Colonic mucosa (tissue), 4 donors: ENCODE results near the gene EDEM2. TPM values are rescaled to one million over a fixed set of nuclear protein-coding genes. Genes with fewer than 3 reads are reported as not detected.

ENCODE experiments used
- DNase-seq: peaks from one replicate; pipeline ENCODE4 v3.0.0-alpha.2; 2020
- H3K27ac ChIP-seq: fragments of 200-600 bp; one replicate; pipeline ENCODE4 v1.8.0; 2021
- H3K27me3 ChIP-seq: fragments of 200-600 bp; one replicate; pipeline ENCODE4 v1.8.0; 2021
- H3K36me3 ChIP-seq: fragments of 200-600 bp; one replicate; pipeline ENCODE4 v1.8.0; 2021
- H3K4me1 ChIP-seq: fragments of 200-600 bp; one replicate; pipeline ENCODE4 v1.8.0; 2021; ENCODE audit warnings: mild to moderate bottlenecking
- H3K4me3 ChIP-seq: fragments of 200-600 bp; one replicate; pipeline ENCODE4 v1.8.0; 2021
- H3K9ac ChIP-seq, 2 donors: one replicate each; pipeline ENCODE4 v1.7.0; 2013; ENCODE audit warnings: control low read depth in 2 of 2, low read depth in 2 of 2, low read length in 2 of 2
- H3K9me3 ChIP-seq: fragments of 200-600 bp; one replicate; pipeline ENCODE4 v1.8.0; 2021
- intact Hi-C: fragments of 100-400 bp; cut with DNase I; formaldehyde crosslinking; loops from one replicate; pipeline ENCODE4 v1.14.1; 2022
- total RNA-seq, 2 donors: library from RNA; stranded (reverse); fragmentation: NEBNext Ultra II Directional in 1 of 2; extraction: Animal tissue kit (Norgen Biotek cat#: 25700) in 1 of 2; gene quantifications; one replicate each; pipeline ENCODE4 v1.2.1, GENCODE V29; 2021
- TF ChIP-seq, protein P1 (sequence below): fragments of 200-600 bp; IDR thresholded peaks from one replicate; pipeline ENCODE4 v1.8.0; 2022; ENCODE audit warnings: antibody characterized with exemption, mild to moderate bottlenecking
- donor health status: healthy.
- donor health status: DM: no; HTN: no; CAD: no.
- donor health status: DM: no; HTN: no; CAD: no.

The EDEM2 gene
- total RNA-seq, 2 donors from 2014 or later: 28.0 to 36.0 TPM

DNA sequence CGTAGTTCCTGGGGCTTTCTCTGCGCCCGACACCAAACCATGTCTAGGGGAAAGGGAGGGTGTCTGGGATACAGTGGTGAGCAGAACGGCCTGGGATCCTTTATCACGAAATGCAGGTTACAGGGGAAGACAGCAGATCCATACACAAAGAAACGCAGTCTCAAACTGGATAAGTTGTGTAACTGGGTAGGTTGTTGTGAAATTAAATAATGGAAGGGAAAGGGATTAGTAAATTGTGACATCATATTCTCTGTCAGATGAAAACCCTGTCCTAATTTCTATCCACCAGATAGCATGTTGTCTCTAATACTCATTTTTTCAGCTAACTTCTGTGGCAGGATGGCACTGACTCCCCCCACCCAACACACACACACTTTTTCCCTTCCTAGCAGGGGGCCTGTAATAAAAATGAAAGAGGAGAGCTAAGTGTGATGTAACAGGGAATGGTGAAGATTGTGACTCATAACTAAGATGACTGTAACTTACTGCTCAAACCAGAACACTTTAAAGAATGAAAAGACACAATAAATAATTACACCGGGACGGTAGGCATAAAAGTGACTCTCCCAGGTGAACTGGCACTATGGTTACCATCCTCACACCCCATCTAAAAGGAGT, 53.8 kb downstream of the EDEM2 start:
- peak overlapping the region; percentile 72 for H3K4me3 ChIP-seq
- H3K27ac ChIP-seq: peak overlapping the region; percentile 87
- peaks cover 10% of the 10 kb centered on the region for H3K4me1 ChIP-seq
- H3K27me3 ChIP-seq: no peaks in the 10 kb centered on the region
- DNase-seq: no peak
- no peaks in the 10 kb centered on the region for H3K36me3 ChIP-seq
- TF ChIP-seq, protein P1, sequence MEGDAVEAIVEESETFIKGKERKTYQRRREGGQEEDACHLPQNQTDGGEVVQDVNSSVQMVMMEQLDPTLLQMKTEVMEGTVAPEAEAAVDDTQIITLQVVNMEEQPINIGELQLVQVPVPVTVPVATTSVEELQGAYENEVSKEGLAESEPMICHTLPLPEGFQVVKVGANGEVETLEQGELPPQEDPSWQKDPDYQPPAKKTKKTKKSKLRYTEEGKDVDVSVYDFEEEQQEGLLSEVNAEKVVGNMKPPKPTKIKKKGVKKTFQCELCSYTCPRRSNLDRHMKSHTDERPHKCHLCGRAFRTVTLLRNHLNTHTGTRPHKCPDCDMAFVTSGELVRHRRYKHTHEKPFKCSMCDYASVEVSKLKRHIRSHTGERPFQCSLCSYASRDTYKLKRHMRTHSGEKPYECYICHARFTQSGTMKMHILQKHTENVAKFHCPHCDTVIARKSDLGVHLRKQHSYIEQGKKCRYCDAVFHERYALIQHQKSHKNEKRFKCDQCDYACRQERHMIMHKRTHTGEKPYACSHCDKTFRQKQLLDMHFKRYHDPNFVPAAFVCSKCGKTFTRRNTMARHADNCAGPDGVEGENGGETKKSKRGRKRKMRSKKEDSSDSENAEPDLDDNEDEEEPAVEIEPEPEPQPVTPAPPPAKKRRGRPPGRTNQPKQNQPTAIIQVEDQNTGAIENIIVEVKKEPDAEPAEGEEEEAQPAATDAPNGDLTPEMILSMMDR: no peak
- H3K9me3 ChIP-seq: no peaks in the 10 kb centered on the region
- intact Hi-C loops: loop anchor here (10.0 kb wide), 1 partner anchor 219 kb away; the partner anchor contains the start of genes ACSS2 and GGT7
- peak overlapping the region in 1 of 2 donors; percentile 46 for H3K9ac ChIP-seq

DNA sequence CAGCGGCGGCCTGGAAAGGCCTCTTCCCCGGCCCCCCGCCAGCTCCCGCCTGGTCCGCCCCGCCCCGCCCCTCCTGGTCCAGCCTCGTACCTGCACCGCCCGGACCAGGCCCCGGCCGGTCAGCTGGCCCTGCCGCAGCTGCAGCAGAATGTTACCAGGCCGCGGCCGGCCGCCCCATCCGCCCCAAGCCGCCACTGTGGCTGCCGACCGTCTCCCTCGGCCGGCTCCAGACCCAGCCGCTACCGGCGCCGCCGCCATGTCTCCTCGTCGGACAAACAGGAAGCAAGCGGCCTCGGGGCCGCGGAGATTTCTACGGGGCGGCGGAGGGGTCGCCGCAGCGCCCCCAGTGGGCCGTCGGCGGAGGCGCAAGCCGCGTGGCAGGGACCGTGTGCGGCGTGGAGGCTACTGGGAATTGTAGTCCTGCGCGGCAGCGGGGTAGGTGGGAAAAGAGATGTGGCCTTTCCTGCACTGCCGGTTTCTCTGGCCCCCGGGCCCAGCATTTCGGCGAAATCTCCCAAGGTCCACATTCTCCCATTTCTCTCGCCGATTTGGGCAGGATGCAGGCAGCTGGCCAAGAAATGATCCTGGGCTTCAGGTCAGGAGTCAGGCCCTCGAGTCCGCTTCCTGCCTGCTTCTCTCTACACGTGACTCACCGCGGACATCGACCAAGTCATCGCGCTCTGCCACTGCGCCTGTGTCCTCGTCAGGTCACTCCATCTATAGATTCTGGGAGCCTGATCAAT, 54.4 kb downstream of the EDEM2 start, which contains the start of gene TRPC4AP:
TSS of gene TRPC4AP (minus strand) at position 284 of the 743 bp plus-strand sequence. CDS start at position 258, 26 bp downstream.
- Histone ChIP-seq H3K9me3 (no peaks in the 10 kb centered on the region), H3K9ac (peak within 1 kb of the TSS; percentile 80 to 89), H3K27me3 (no peaks in the 10 kb centered on the region), H3K4me1 (peaks cover 10% of the 10 kb centered on the region), H3K36me3 (no peaks in the 10 kb centered on the region), H3K27ac (peak within 1 kb of the TSS; percentile 87), H3K4me3 (peak within 1 kb of the TSS; percentile 72)
- TF ChIP-seq, protein P1: peak; percentile 98
- DNase-seq: peak; percentile 87
- intact Hi-C loops: loop anchor here (10.0 kb wide), 1 partner anchor 218 kb away; the partner anchor contains the start of genes ACSS2 and GGT7

DNA sequence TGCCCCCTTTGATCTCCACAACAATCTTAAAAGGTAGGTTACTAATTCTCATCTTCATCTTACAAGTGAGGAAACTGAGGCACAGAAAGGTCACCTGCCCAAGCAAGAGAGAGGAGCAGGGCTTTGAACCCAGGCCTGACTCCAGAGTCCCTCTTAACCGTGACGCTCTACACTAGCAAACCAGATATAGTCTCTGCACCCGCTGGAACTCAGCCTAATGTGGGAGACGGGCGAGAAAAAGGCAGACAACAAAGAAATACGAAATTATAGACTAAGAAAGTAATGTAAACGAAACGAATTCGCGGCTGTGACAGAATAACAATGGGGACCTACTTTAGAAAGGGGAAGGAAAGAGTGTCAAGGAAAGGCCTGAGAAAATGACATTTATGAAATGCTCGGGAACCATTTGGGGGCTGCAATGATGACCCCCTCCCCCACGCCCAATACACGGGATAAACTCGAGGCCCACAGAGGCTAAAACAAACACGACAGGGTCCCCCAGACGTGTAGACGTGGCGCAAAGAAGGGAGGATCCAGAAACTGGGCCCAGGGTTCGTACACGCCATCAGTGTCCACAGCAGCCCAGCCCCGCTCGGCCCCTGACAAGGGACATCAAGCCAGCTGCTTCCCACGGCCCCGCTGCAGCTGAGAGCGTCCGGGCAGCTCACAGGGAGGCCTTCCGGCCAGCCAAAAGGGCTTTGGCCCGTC, 55.2 kb downstream of the EDEM2 start:
- Histone ChIP-seq H3K9me3 (no peaks in the 10 kb centered on the region), H3K9ac (peak overlapping the region; percentile 80 to 89), H3K4me1 (peaks cover 10% of the 10 kb centered on the region), H3K36me3 (no peaks in the 10 kb centered on the region), H3K4me3 (peak overlapping the region; percentile 72), H3K27me3 (no peaks in the 10 kb centered on the region), H3K27ac (peak overlapping the region; percentile 87)
- intact Hi-C loops: loop anchor here (10.0 kb wide), 1 partner anchor 217 kb away; the partner anchor contains the start of genes ACSS2 and GGT7
- DNase-seq: peak; percentile 29
- TF ChIP-seq, protein P1: no peak

DNA sequence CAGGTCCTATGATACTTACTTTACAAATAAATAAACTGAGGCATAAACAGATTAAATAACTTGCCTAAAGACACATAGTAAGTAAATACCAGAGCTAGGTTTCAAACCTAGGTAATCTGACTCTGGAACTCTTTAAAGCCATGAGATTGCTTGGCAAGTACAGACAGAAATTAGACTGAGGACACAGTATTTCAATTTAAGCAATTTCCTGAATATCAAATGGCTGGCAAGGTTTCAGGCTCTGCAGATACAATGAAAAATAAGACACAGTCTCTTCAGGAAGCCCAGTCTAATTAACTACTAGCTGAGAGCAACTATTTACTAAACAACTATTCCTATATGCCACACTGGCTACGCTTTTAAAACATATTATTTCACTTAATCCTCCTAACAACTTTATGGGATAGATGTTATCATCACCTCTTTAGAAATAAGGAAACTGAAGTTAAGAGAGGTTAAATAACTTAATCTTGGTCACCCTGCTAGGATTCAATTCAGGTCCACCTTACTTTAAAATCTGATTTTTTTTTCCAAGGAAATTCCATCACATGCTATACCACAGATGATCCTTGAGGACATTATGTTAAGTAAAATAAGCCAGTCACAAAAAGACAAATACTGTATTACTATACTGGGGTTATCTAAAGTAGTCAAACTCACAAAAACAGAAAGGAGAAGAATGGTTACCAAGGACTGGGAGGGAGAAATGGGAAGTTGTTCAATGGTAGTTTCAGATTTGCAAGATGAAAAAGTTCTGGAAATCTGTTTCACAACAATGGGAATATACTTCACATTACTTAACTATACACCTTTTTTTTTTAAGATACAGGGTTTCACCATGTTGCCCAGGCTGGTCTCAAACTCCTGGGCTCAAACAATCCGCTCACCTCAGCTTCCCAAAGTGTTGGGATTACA, 58.6 kb downstream of the EDEM2 start:
- Histone ChIP-seq H3K4me3 (no peak overlapping the region), H3K9me3 (no peaks in the 10 kb centered on the region), H3K27me3 (no peaks in the 10 kb centered on the region), H3K27ac (no peak overlapping the region), H3K9ac (no peak overlapping the region), H3K4me1 (peaks cover 10% of the 10 kb centered on the region), H3K36me3 (no peaks in the 10 kb centered on the region)
- intact Hi-C loops: no loop called here
- no peak for DNase-seq
- TF ChIP-seq, protein P1: no peak
